K562 (cell line): ENCODE data around the gene BANP. TPM values are rescaled to one million over a fixed set of nuclear protein-coding genes. Genes with fewer than 3 reads are reported as not detected.
"Not testable (repeated sequence)": the region's sequence is repeated elsewhere in the genome, so short reads cannot be mapped to it uniquely, and the experiment has no call there.

ENCODE experiments used
- ATAC-seq: fragments of 200-7000 bp; cut with Tn5 transposase; 3 replicates; pipeline ENCODE4 v1.9.1; 2020; ENCODE audit warnings: moderate library complexity
- BruUV-seq: library from RNA; stranded (reverse); fragments of 400-500 nt; replicated peaks from 2 replicates; lab custom pipeline; 2021; lab: Mats Ljungman, UMichigan
- CTCF ChIA-PET: fragments of 300-600 bp; formaldehyde crosslinking; extraction: SDS; loops from one replicate; lab custom pipeline; 2021; ENCODE audit warnings: low intra/inter-chr PET ratio; lab: Yijun Ruan, JAX
- POLR2A ChIA-PET: fragments of 300-600, 350-650 bp; sonication (Branson Sonifier 250); formaldehyde crosslinking; extraction: SDS; loops from one replicate; lab custom pipeline; 2021; ENCODE audit warnings: antibody characterized with exemption, inconsistent platforms; lab: Yijun Ruan, JAX
- DNase-seq, 4 experiments: peaks; one replicate each; pipeline versions ENCODE4 v3.0.0 to v3.0.0-alpha.2; 2011 to 2018; ENCODE audit warnings: low spot score in 3 of 4, mixed read lengths in 3 of 4; ENCODE audit errors: extremely low read depth in 1 of 4
- FAIRE-seq: peaks from 2 replicates; lab custom pipeline; 2011; peaks lifted over from hg19 to GRCh38; lab: Jason Lieb, UNC
- H2AFZ ChIP-seq: 2 replicates; pipeline ENCODE4 v1.6.0; 2011; ENCODE audit warnings: low read depth, low read length, control low read depth, inconsistent platforms
- H3K27ac ChIP-seq: fragments of 200-600 bp; 3 replicates; pipeline ENCODE4 v1.8.0; 2011; ENCODE audit warnings: low read depth, mild to moderate bottlenecking, control low read depth, inconsistent platforms, low read length, moderate library complexity, mixed read lengths; ENCODE audit errors: extremely low read depth
- H3K27me3 ChIP-seq, 2 experiments: fragments of 300-600 bp in 1 of 2; 2 replicates in 1 of 2; 3 replicates in 1 of 2; pipeline versions ENCODE4 v1.6.0 to v1.8.0; 2011; ENCODE audit warnings: inconsistent platforms in 2 of 2, low read length in 2 of 2, mild to moderate bottlenecking in 1 of 2, mixed read lengths in 1 of 2, moderate library complexity in 1 of 2; ENCODE audit not compliant: control insufficient read depth in 2 of 2, insufficient read depth in 2 of 2
- H3K36me3 ChIP-seq: fragments of 300-600 bp; 3 replicates; pipeline ENCODE4 v1.8.0; 2011; ENCODE audit warnings: mild to moderate bottlenecking, low read length, inconsistent platforms; ENCODE audit not compliant: control insufficient read depth, insufficient read depth
- H3K4me1 ChIP-seq, 2 experiments: fragments of 200-600 bp in 1 of 2; replicated peaks in 1 of 2; 2 replicates in 1 of 2; 3 replicates in 1 of 2; pipeline versions ENCODE4 v1.5.1 to v1.8.0; 2011; ENCODE audit warnings: inconsistent platforms in 2 of 2, low read length in 2 of 2, mild to moderate bottlenecking in 1 of 2, mixed read lengths in 1 of 2, moderate library complexity in 1 of 2; ENCODE audit not compliant: control insufficient read depth in 2 of 2, insufficient read depth in 2 of 2
- H3K4me2 ChIP-seq: 2 replicates; pipeline ENCODE4 v1.6.1; 2011; ENCODE audit warnings: low read length, control low read depth, inconsistent platforms, mixed read lengths; ENCODE audit not compliant: insufficient read depth
- H3K4me3 ChIP-seq: fragments of 200-600 bp; sonication (generic), shearing (Covaris generic); 2 replicates; pipeline ENCODE4 v1.5.1; 2016; ENCODE audit warnings: control low read depth, inconsistent platforms
- H3K79me2 ChIP-seq: fragments of 200-600 bp; 3 replicates; pipeline ENCODE4 v1.8.0; 2011; ENCODE audit warnings: low read length, inconsistent platforms; ENCODE audit not compliant: control insufficient read depth, insufficient read depth
- H3K9ac ChIP-seq, 2 experiments: 2 replicates each; pipeline versions ENCODE4 v1.6.0 to v1.6.1; 2011; ENCODE audit warnings: low read depth in 2 of 2, low read length in 2 of 2, control low read depth in 1 of 2, inconsistent platforms in 1 of 2, mild to moderate bottlenecking in 1 of 2, mixed read lengths in 1 of 2; ENCODE audit not compliant: insufficient read depth in 1 of 2
- H3K9me1 ChIP-seq: one replicate; pipeline ENCODE4 v1.6.0; 2011; ENCODE audit warnings: inconsistent platforms, mild to moderate bottlenecking, low read length, moderate library complexity; ENCODE audit not compliant: control insufficient read depth, insufficient read depth
- H3K9me3 ChIP-seq: replicated peaks from 2 replicates; pipeline ENCODE4 v1.5.1; 2011; ENCODE audit warnings: low read depth, low read length, inconsistent platforms; ENCODE audit not compliant: control insufficient read depth, insufficient read depth
- H4K20me1 ChIP-seq: replicated peaks from 2 replicates; pipeline ENCODE4 v1.6.1; 2011; ENCODE audit warnings: low read length, inconsistent platforms, mixed read lengths; ENCODE audit not compliant: control insufficient read depth, insufficient read depth
- EGR1 ChIP-seq: fragments of 450-650 bp; conservative IDR thresholded peaks from 2 replicates; pipeline ENCODE4 v1.6.1; 2017; ENCODE audit warnings: mild to moderate bottlenecking
- RBM25 ChIP-seq: fragments of 200-400 bp; formaldehyde crosslinking; IDR thresholded peaks from 2 replicates; pipeline ENCODE4 v1.6.1; 2018; ENCODE audit warnings: low read length, low read depth, moderate library complexity; ENCODE audit not compliant: severe bottlenecking
- RHOXF2B ChIP-seq: fragments of 250-450 bp; sonication (Bioruptor Pico); conservative IDR thresholded peaks from 2 replicates; pipeline ENCODE4 v1.5.1; 2021
- TAF1 ChIP-seq: IDR thresholded peaks from 2 replicates; pipeline ENCODE4 v1.6.1; 2011; ENCODE audit warnings: mild to moderate bottlenecking, low read length, moderate library complexity; ENCODE audit not compliant: insufficient read depth, control insufficient read depth, severe bottlenecking; ENCODE audit errors: extremely low read depth
- ZNF436 ChIP-seq: fragments of 250-450, 450-650 bp; sonication (Bioruptor Pico); formaldehyde crosslinking; IDR thresholded peaks from 2 replicates; pipeline ENCODE4 v1.7.0; 2020; ENCODE audit warnings: mild to moderate bottlenecking
- WGBS: fragments of 100-300 bp; shearing (Covaris generic); methylation state at CpG from one replicate; pipeline ENCODE4 v1.1.6; 2016; ENCODE audit warnings: low coverage, mixed read lengths; ENCODE audit not compliant: insufficient coverage; ENCODE audit errors: missing lambda C conversion rate; 5-methylcytosine and 5-hydroxymethylcytosine counted together
- in situ Hi-C: fragments of 300-500 bp; cut with MboI; formaldehyde crosslinking; loops from 4 replicates; pipeline ENCODE4 v1.15.0; 2018; ENCODE audit warnings: inconsistent platforms, mixed read lengths
- intact Hi-C: fragments of 100-400 bp; cut with micrococcal nuclease; formaldehyde crosslinking; loops from 2 replicates; pipeline ENCODE4 v1.14.2; 2022
- polyA plus RNA-seq, 8 experiments: library from polyadenylated mRNA; depleted of rRNA in 4 of 8; stranded (reverse) in 5 of 8; unstranded in 3 of 8; fragments of >200 nt; fragmentation: Nextera tagmentation in 2 of 8; fragmentation: Illumina TruSeq in 1 of 8; extraction: Ambion mirVana in 2 of 8; extraction: Trizol in 1 of 8; gene quantifications; 2 replicates each; pipeline versions ENCODE4 v1.2.1 to v1.2.3, GENCODE V29; 2011 to 2014; ENCODE audit warnings: inconsistent platforms in 1 of 8, missing spikeins in 1 of 8
- total RNA-seq, 7 experiments: library from RNA; depleted of rRNA in 6 of 7; stranded (reverse); fragments of >200 nt in 6 of 7; fragmentation: Illumina TruSeq in 2 of 7; extraction: Trizol in 2 of 7; gene quantifications; 2 replicates each; pipeline versions ENCODE4 v1.2.1 to v1.2.3, GENCODE V29; 2011 to 2021; ENCODE audit warnings: low replicate concordance in 1 of 7
- TF ChIP-seq, protein P1 (sequence below): sonication (generic); formaldehyde crosslinking; IDR thresholded peaks from 2 replicates; pipeline ENCODE4 v1.8.0; 2022; ENCODE audit warnings: missing genetic modification reagents, mild to moderate bottlenecking, borderline replicate concordance

The BANP gene
- total and polyA plus RNA-seq, 9 of the 15 experiments (the other 6 are each of a cell fraction or from before 2014, with no cell fraction given), result 4.6 to 22.1 (median 15.6) TPM

GRCh38 chr16:87995644-87996043, 44.4 kb downstream of the BANP start (continued):
- TF ChIP-seq, protein P1, sequence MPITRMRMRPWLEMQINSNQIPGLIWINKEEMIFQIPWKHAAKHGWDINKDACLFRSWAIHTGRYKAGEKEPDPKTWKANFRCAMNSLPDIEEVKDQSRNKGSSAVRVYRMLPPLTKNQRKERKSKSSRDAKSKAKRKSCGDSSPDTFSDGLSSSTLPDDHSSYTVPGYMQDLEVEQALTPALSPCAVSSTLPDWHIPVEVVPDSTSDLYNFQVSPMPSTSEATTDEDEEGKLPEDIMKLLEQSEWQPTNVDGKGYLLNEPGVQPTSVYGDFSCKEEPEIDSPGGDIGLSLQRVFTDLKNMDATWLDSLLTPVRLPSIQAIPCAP (CRISPR knock-in tag), result no peak
- no peak for TF ChIP-seq TAF1

- no peaks in the 10 kb centered on the region for H3K27me3 ChIP-seq
- no peaks in the 10 kb centered on the region for H3K9me3 ChIP-seq
- DNase-seq (no peak), FAIRE-seq (no peak), ATAC-seq (no peak)
- no peak for TF ChIP-seq ZNF436 (CRISPR knock-in tag)
- no peak for TF ChIP-seq RHOXF2B (CRISPR knock-in tag)
- no peak for TF ChIP-seq EGR1
- no peak for TF ChIP-seq RBM25
- H3K4me3 ChIP-seq, result no peak overlapping the region
- H3K27ac ChIP-seq, result no peak overlapping the region
- no peaks in the 10 kb centered on the region for H3K9me1 ChIP-seq
- H4K20me1 ChIP-seq, result no peaks in the 10 kb centered on the region
- WGBS, result 73% methylated on average over 8 of the region's 8 CpGs
- in situ Hi-C loops (no loop called here), intact Hi-C loops (no loop called here)
- H3K9ac ChIP-seq, result no peak overlapping the region
- no TSS peak for BruUV-seq
- H2AFZ ChIP-seq, result no peak overlapping the region
- H3K4me1 ChIP-seq, result no peaks in the 10 kb centered on the region
- no peaks in the 10 kb centered on the region for H3K79me2 ChIP-seq
- ChIA-PET POLR2A (no interaction called here), CTCF (no interaction called here)
- no peak overlapping the region for H3K4me2 ChIP-seq
- H3K36me3 ChIP-seq, result no peaks in the 10 kb centered on the region
Observed at GRCh38 chr16:87996962-87997880, 46.0 kb downstream of the BANP start.

GRCh38 chr16:87998184-87998793, 47.1 kb downstream of the BANP start:
- H3K9ac ChIP-seq, H3K9me3 ChIP-seq, intact Hi-C loops, H3K9me1 ChIP-seq, H3K36me3 ChIP-seq, H3K79me2 ChIP-seq, in situ Hi-C loops, DNase-seq, BruUV-seq, H3K27me3 ChIP-seq, H3K4me1 ChIP-seq, POLR2A ChIA-PET, H3K27ac ChIP-seq, CTCF ChIA-PET, ATAC-seq, H3K4me2 ChIP-seq, H2AFZ ChIP-seq, H4K20me1 ChIP-seq, FAIRE-seq, H3K4me3 ChIP-seq: not testable (repeated sequence)
- WGBS, result 91% methylated on average over 15 of the region's 32 CpGs
